22Rv1 (cell line): ENCODE measurements around the gene ELAC1.

ENCODE experiments used
- CTCF ChIP-seq: fragments of 450-650 bp; IDR thresholded peaks from 2 replicates; pipeline ENCODE4 v1.5.1; 2017; ENCODE audit warnings: mild to moderate bottlenecking
- ZFX ChIP-seq: fragments of 450-650 bp; IDR thresholded peaks from 2 replicates; pipeline ENCODE4 v1.6.1; 2017; ENCODE audit warnings: antibody characterized with exemption, borderline replicate concordance

DNA sequence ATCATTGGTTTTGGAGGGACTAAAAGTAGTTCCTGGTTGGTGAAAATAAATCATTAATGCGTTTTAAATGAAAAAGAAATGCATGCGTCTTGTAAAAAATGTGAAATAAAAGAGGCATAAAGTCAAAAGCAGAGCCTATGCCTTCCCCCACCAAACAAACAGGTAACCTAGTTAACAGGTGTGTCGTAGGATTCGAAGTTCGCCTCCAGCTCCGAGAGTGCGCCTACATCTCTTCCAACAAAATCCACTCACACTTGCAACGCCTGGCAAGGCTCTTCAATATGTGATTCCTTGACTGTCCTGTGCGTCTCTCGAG, 61.5 kb downstream of the ELAC1 start:
- TF ChIP-seq CTCF (no peak), ZFX (no peak)
